Anterior cingulate cortex (tissue), 58 donors: Measurements from ENCODE around the gene MMS19.
"Not testable (repeated sequence)": the region's sequence is repeated elsewhere in the genome, so short reads cannot be mapped to it uniquely, and the experiment has no call there.

Experiments
- DNase-seq, 58 donors: peaks; one replicate each; lab custom pipeline; 2025; lab: John Stamatoyannopoulos, UW

MMS19 gene

GRCh38 chr10:97506199-97506991 is 8.2 kb upstream of the MMS19 start:
- no peak for DNase-seq

- no peak for DNase-seq
Measured at GRCh38 chr10:97505152-97505551, 6.9 kb upstream of the MMS19 start.

- DNase-seq, result no peak
Measured at GRCh38 chr10:97503406-97503805, 5.2 kb upstream of the MMS19 start.

GRCh38 chr10:97502916-97503315 is 4.7 kb upstream of the MMS19 start:
- DNase-seq, result no peak

- DNase-seq, result no peak
Measured at GRCh38 chr10:97500297-97500575, 2.0 kb upstream of the MMS19 start.

- DNase-seq, result peak in 38 of 58 donors; percentile 11 to 69 (median 46)
Measured at GRCh38 chr10:97499561-97500296, 1.5 kb upstream of the MMS19 start.

GRCh38 chr10:97498841-97499560 is 779 bp upstream of the MMS19 start, which contains the start of gene UBTD1:
TSS of gene UBTD1 (plus strand) at chr10:97498924. CDS start at chr10:97499204, 280 bp downstream.
- DNase-seq, result peak in 27 of 58 donors; percentile 46 to 79 (median 61)

- DNase-seq, result peak in 55 of 58 donors; percentile 10 to 84 (median 64)
Measured at GRCh38 chr10:97497572-97498075, 598 bp downstream of the MMS19 start.

- DNase-seq, result no peak
Measured at GRCh38 chr10:97494863-97495506, 3.2 kb downstream of the MMS19 start.

GRCh38 chr10:97494151-97494550 is 4.1 kb downstream of the MMS19 start:
- peak in 16 of 58 donors; percentile 11 to 80 (median 36) for DNase-seq

GRCh38 chr10:97490592-97490991 is 7.6 kb downstream of the MMS19 start:
- DNase-seq, result peak in 44 of 58 donors; percentile 4 to 85 (median 45)

- DNase-seq, result no peak
Measured at GRCh38 chr10:97485647-97486281, 12.5 kb downstream of the MMS19 start.

- no peak for DNase-seq
Measured at GRCh38 chr10:97483921-97484320, 14.3 kb downstream of the MMS19 start.

- no peak for DNase-seq
Measured at GRCh38 chr10:97483506-97483905, 14.7 kb downstream of the MMS19 start.

- no peak for DNase-seq
Measured at GRCh38 chr10:97482381-97482780, 15.8 kb downstream of the MMS19 start.

GRCh38 chr10:97481071-97481470 is 17.2 kb downstream of the MMS19 start:
- DNase-seq, result no peak

- no peak for DNase-seq
Measured at GRCh38 chr10:97479939-97480338, 18.3 kb downstream of the MMS19 start.

- not testable (repeated sequence) for DNase-seq
Measured at GRCh38 chr10:97479410-97479809, 18.8 kb downstream of the MMS19 start.

- DNase-seq, result peak in 1 of 58 donors; percentile 31
Measured at GRCh38 chr10:97475936-97476594, 22.2 kb downstream of the MMS19 start.
